Suprapubic skin (tissue), 3 donors: Measurements from ENCODE around the gene ACOT12.

Source experiments
- EP300 ChIP-seq: sonication (generic); formaldehyde crosslinking; IDR thresholded peaks from one replicate; pipeline ENCODE4 v1.6.1; 2017; ENCODE audit warnings: antibody characterized with exemption
- TF ChIP-seq, protein P1 (sequence below), 2 donors: fragments of 200-600 bp in 1 of 2; fragments of 450-650 bp in 1 of 2; sonication (generic) in 1 of 2; IDR thresholded peaks; one replicate each; pipeline ENCODE4 v1.5.1; 2016 to 2019; ENCODE audit warnings: antibody characterized with exemption in 2 of 2, mild to moderate bottlenecking in 1 of 2, moderate library complexity in 1 of 2

GRCh38 chr5:81401266-81401665 is 7.3 kb upstream of the ACOT12 start:
- TF ChIP-seq, protein P1, sequence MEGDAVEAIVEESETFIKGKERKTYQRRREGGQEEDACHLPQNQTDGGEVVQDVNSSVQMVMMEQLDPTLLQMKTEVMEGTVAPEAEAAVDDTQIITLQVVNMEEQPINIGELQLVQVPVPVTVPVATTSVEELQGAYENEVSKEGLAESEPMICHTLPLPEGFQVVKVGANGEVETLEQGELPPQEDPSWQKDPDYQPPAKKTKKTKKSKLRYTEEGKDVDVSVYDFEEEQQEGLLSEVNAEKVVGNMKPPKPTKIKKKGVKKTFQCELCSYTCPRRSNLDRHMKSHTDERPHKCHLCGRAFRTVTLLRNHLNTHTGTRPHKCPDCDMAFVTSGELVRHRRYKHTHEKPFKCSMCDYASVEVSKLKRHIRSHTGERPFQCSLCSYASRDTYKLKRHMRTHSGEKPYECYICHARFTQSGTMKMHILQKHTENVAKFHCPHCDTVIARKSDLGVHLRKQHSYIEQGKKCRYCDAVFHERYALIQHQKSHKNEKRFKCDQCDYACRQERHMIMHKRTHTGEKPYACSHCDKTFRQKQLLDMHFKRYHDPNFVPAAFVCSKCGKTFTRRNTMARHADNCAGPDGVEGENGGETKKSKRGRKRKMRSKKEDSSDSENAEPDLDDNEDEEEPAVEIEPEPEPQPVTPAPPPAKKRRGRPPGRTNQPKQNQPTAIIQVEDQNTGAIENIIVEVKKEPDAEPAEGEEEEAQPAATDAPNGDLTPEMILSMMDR (IDR thresholded peaks at IDR 0.05) = no peak
- no peak for TF ChIP-seq EP300
